GM21576 (cell line): ENCODE data around the gene TBCD.

Experiments
- ATAC-seq: cut with Tn5 transposase; IDR thresholded peaks from one replicate; pipeline ENCODE4 v1.9.1; 2021; ENCODE audit warnings: mild to moderate bottlenecking, moderate library complexity; ENCODE audit not compliant: unreplicated experiment

Gene TBCD

GRCh38 chr17:82789051-82789592 is 37.3 kb downstream of the TBCD start:
- no peak for ATAC-seq

DNA sequence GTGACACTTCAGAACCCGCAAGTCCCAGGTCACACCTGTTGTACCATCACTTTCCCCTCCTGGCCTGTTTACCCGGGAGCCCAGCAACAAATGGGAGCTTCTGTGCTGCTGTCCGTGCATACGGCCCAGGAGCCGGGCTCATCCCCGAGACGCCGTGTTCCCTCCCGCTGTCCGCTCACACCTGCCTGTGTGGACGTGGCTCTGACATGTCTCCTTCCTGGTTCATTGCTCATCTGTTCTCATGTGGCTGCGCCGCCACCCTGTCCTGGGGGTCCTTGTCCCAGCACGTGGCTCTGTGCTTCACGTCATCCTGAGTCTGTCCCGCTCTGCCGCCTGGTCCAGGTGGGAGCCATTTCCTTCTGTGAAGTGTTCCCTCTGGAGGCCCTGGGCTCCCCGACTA is 37.9 kb downstream of the TBCD start:
- ATAC-seq: no peak

- ATAC-seq: no peak
Observed at GRCh38 chr17:82790391-82790790, 38.5 kb downstream of the TBCD start.

DNA sequence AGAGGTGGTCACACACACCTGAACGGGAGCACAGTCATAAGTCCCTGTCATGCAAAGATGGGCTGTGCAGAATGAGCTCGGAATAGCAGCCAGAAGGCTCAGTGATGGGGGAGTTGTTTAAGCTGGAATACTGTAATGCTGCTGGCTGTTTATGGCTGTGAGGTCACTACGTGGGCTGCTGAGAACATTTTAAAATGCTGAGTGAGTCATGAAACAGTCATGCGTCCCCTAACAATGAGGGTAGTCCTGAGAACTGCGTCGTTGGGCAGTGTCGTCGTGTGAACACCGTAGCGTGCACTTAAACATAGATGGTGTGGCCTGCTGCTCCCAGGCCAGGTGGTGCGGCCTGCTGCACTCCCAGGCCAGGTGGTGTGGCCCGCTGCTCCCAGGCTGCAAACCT is 39.7 kb downstream of the TBCD start:
- ATAC-seq: no peak

- no peak for ATAC-seq
Observed at GRCh38 chr17:82793974-82794630, 42.2 kb downstream of the TBCD start.

DNA sequence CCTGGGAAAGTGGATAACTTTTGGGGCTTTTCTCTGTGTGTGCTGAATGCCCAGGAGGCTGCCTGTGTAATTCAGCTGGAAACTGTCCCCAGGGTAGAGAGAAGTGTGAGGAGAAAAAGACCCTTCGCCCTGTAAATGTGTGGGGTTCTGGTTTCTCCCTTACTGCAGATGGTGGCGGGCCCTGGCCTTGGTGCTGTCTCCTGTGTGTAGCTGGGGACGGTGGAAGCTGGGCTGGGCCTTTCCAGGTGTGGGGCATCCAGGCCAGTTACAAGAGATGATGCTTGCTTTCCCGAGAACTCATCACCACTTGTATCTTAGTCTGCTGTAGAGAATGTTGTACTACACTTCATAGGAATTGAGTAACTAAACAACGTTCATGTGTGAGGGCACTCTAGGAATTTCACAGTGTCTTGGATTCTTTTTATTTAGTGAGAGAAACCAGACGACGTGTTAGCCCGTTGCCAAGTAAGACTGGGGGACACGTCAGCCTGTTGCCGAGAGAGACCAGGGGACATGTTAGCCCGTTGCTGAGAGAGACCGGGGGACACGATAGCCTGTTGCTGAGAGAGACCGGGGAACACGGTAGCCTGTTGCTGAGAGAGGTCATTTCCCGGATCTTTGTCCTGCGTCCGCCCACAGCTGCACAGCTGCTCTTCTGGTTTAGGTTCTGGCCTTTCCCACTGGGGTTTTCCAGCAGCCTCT is 43.1 kb downstream of the TBCD start:
- ATAC-seq: no peak

- ATAC-seq: no peak
Observed at GRCh38 chr17:82795615-82796014, 43.8 kb downstream of the TBCD start.

GRCh38 chr17:82797061-82797460 is 45.2 kb downstream of the TBCD start:
- no peak for ATAC-seq

DNA sequence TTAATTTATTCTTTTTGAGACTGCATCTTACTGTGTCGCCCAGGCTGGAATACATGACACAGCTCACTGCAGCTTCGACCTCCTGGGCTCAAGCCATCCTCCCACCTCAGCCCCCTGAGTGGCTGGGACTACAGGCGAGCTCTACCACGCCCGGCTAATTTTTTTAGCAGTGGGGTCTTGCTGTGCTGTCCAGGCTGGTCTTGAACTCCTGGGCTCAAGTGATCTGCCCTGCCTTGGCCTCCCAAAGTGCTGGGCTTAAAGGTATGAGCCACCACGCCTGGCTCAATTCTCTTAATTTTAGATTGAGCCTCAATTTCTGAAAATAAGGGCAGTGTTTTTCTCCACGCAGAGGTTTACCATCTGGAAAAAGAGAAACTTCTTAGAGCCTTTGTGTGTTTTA is 46.9 kb downstream of the TBCD start:
- no peak for ATAC-seq

- no peak for ATAC-seq
Observed at GRCh38 chr17:82799591-82799990, 47.7 kb downstream of the TBCD start.

DNA sequence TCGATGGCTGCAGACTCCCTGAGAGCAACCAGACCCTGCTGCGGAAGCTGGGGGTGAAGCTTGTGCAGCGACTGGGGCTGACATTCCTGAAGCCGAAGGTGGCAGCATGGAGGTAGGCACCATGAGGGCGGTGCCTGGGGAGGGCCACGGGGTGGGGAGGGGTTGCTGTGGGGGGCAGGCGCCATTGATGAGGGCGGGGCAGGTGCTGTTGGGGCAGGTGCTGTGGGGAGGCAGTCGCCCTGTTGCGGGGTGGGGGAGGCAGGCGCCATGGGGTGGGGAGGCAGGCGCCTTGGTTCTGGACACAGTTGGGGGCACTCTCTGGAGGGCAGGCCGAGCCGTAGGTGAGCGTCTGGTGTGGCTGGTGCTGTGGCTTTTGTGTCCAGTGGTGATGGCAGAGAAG is 49.0 kb downstream of the TBCD start:
- ATAC-seq: no peak

DNA sequence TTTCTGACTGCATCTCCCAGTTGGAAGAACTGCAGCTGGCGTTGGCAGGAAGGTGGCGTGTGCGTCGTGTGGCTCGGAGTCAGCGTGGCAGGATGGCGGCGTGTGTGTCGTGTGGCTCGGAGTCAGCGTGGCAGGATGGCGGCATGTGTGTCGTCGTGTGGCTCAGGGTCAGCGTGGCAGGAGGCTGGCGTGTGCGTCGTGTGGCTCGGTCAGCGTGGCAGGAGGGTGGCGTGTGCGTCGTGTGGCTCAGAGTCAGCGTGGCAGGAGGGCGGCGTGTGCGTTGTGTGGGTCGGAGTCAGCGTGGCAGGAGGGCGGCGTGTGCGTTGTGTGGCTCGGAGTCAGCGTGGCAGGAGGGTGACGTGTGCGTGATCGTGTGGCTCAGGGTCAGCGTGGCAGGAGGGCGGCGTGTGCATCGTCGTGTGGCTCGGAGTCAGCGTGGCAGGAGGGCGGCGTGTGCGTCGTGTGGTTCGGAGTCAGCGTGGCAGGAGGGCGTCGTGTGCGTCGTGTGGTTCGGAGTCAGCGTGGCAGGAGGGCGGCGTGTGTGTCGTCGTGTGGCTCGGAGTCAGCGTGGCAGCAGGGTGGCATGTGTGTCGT is 49.6 kb downstream of the TBCD start:
- ATAC-seq: no peak

- no peak for ATAC-seq
Observed at GRCh38 chr17:82802075-82802780, 50.4 kb downstream of the TBCD start.

GRCh38 chr17:82803185-82803584 is 51.3 kb downstream of the TBCD start:
- ATAC-seq: no peak

- no peak for ATAC-seq
Observed at GRCh38 chr17:82803606-82804005, 51.7 kb downstream of the TBCD start.

DNA sequence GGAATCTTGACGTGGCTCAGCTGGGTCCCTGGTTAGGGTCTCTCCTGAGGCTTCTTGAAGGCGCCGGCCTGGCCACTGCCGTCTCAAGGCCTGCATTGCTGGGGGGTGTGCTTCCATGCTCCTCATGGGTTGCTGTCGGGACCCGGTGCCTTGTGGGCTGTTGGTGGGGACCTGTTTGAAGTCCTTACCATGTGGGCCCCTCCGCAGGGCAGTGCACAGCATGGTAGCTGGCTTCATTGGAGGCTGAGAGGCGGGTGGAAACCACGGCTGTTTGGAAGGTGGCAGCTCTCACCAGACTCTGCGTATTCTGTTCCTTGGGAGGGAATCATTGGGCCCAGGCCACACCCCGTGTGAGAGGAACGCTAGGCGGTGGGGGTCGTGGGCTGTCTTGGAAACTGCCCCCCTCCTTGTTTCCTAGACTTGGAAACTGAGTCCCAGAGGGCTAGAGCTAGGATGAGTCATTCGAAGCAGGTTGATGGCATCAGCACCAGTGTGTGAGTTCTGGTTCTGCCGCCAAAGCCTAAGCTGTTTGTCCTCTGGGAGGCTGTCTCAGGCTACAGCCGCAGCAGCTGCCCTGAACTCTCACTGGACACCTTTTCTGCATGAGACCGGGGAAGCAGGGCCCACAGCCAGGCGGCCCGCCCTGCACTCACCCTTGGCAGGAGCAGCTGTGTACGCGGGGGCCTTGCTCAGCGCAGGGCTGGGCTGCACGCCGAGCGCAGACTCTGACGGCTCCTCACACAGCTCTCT is 52.8 kb downstream of the TBCD start:
- ATAC-seq: no peak

DNA sequence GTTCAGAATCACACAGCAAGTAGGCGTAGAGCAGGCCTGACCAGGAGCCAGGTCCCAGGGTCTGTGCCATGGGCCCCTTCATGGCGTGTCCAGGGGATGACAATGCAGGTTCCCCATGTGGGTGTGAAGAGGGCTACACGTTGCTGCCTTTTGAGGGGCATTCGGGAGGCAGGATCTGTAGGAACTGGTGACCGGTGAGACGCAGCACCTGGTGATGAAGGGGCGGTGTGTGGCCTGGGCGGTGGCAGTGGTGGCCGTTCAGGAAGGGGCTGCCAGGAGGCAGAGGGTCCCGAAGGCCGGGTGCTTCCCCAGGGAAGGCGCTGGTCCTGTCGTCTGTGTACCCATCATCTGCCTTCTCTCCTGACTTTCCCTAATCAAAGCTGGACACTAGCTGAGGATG is 53.4 kb downstream of the TBCD start:
- ATAC-seq: no peak

- ATAC-seq: no peak
Observed at GRCh38 chr17:82805823-82806222, 54.0 kb downstream of the TBCD start.

GRCh38 chr17:82806645-82807044 is 54.8 kb downstream of the TBCD start:
- ATAC-seq: no peak

DNA sequence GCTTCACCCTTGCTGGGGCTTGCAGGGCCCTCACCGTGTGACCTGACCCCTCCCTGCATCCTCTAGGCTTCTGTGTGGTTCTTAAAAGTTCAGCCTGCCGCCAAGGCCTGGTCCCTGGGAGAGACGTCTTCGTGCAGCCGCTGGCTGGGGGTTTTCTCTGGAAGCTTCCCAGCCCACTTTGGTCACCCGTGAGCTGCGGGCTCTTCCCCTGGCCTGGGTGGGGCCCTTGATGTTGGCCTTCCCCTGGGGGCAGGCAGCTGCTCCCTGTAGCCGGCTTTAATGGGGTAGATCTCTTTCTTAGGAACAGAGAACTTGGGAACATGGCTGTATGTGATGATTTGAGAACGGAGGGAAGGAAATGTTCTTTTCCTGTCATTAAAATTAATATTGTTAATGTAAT is 55.2 kb downstream of the TBCD start:
- ATAC-seq: no peak

- no peak for ATAC-seq
Observed at GRCh38 chr17:82807562-82807961, 55.7 kb downstream of the TBCD start.
